HG02798 (cell line): ENCODE results near the gene SEC23IP.

ENCODE experiments used
- ATAC-seq: cut with Tn5 transposase; IDR thresholded peaks from one replicate; pipeline ENCODE4 v1.9.1; 2021; ENCODE audit warnings: mild to moderate bottlenecking; ENCODE audit not compliant: unreplicated experiment, poor library complexity

The SEC23IP gene

DNA sequence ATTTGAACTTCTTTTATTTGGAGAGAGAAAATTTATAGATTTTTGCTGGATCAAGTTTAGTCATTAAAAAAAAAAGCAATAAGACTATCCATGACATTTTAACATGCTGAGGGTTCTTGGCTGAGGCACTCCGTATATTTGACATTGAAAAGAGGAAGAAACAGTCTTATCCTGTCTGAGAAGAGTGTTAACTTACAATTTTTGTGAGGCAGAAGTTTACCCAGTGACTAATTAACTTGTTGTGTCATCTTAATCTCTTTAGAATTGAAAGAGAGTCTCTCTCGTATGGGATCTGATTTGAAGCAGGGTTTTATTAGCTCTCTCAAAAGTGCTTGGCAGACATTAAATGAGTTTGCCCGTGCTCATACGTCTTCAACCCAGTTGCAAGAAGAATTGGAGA, 39.3 kb downstream of the SEC23IP start:
- ATAC-seq, result no peak

DNA sequence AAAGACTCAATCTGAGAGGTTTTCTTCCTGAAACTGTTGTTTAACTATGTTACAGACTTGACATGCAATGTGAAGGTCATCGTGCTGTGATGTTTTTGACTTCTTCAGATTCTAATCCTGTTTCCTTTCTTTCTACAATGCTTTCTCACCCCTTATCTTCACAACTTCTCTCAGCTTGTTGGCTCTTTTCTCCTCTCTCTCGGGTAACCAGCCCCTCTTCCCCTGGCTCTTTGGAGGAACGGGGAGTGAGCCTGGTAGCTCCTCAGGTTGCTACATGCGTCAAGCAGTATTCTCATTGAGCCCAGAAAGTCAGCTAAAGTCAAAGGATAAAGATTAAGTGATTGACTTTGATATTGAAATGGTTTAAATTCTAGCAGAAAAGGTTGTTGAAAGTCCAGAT, 40.1 kb downstream of the SEC23IP start:
- ATAC-seq, result no peak

DNA sequence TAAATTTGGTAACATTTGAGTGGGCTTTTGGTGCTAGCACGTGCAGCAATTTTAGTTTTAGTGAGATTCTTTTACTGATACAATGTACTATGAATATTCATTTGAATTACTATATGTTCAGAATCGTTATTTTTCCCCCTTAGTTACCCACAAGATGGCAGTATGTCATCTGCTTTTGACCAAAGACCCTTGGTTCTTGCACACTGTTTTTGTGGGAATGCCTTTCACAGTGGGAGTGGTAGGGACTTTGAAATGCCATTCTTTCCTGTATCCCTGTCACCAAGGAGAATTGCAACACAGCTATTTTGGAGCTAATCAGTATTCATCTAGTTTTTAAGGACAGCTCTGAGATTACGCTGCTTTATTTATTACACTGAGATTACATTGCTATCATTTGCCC, 40.6 kb downstream of the SEC23IP start:
- ATAC-seq, result no peak

DNA sequence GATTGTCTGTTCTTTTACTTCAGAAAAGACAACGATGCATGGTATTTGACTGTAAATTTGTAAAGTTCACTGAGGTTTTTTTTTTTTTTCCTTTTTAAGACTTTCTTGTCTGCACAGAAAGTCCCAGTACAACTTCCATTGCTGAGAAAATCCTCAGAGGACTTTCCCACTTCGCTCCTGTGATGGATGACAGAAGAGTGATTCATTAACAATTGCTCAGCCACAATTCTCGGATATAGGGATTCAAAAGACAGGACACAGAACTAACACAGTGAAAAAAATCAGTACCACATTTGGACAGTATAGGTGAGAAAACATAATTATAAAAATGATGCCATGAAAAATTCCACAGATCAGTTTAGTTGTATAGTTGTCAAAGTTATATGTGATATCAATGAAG, 48.0 kb downstream of the SEC23IP start:
- no peak for ATAC-seq

DNA sequence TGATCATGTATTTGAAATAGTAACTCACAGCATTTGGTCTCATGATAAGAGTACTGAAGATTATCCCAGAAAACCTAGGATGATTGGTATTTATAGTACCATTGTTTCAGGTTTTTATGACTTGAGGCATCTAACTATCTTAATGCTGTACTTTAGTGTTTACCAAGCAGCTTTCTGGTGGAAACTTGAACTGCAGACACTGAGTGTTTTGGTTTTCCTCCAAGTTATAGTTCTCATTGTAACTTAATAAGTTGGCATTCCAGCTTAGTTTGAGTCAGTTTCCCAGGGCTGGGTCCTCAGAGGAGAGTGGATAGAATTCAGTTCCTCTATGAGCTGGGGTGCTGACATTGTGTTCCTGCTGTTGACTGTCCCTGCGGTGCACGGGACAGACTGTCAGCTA, 50.4 kb downstream of the SEC23IP start:
- no peak for ATAC-seq

DNA sequence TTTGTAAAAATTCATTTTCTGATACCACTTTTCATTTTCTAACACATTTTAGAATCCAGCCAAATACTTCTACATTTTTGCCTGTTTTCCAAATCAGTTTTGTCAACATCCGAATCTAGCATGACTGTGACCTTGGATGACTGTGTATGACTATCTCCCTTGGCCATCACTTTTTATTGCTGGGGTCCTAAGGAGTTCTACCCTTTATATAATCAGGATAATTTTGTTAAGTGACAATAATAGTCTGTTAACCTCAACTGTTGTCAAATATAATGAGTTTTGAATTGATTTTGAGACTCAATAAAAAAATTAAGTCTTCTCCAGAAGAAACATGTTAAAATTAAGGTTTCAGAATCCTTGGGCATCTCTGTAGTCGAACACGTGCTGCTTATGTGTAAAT, 53.3 kb downstream of the SEC23IP start:
- no peak for ATAC-seq

DNA sequence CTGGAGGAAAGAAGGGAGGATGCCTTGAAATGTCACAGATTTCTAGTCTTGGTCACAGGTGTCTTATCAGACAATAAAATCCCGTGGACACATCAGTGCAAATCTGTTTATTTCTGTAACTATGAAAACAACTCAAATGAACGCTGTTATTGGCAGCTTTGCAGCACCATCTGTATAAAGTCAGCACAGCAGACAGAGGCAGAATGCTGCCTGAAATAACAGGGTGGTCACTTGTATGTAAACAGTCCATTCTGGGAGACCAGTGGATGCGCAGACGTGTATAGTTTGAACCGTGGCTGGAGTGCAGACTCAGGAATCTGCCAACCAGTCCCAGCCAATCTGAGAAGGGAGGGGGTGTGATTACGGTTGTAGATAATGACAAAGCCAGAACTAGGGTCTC, 54.8 kb downstream of the SEC23IP start:
- ATAC-seq, result no peak

DNA sequence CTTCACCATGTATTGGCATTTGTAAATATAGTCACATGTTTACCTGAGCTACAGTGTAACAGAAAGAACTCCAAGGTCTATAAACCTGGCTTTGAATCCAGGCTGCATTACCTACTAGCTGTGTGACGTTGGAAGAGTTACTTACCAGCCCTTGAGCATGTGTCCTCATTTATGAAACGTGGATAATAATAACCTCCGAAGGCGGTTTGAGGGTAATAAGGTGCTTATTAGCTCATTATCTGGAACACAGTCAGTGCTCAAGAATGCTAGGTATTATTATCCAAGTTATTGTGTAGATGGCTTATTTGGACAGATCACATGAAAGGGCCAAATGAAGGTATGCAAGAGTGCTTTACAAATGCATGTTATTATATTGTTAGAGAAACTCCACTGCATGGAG, 64.9 kb downstream of the SEC23IP start:
- no peak for ATAC-seq

DNA sequence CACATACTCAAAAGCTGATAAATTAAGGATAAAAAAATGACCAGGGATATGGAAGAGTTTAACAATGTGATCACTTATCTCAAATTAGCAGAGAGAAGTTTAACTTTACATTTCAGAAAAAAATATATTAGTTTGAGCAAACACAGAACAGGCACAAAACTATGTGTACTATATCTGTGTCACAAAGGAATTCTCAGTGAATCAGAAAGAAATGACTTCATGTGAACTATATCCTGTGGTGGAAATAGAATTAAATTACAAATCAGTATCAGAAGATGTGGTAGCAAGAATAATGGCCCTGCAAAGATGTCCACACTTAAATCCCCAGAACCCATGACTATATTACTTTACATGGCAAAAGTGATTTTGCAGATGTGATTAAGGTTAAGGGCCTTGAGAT, 70.3 kb downstream of the SEC23IP start:
- ATAC-seq, result no peak

DNA sequence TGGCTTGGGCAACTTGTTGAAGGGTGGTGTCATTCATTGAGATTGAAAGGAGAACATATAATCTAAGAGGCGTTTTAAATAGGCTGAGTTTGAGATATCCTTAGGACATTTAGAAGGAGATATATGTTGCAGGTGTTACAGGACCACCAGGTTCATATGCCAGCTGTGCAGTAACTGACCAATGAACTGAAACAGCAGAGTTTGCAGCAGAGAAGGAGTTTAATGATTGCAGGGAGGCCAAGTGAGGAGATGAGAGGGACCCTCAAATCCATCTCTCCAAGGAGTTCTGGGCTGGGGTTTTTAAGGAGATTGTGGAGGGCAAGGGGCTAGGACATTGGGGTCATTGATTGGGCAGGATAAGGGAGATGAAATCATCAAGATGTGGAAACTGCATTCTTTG, 74.5 kb downstream of the SEC23IP start:
- no peak for ATAC-seq

DNA sequence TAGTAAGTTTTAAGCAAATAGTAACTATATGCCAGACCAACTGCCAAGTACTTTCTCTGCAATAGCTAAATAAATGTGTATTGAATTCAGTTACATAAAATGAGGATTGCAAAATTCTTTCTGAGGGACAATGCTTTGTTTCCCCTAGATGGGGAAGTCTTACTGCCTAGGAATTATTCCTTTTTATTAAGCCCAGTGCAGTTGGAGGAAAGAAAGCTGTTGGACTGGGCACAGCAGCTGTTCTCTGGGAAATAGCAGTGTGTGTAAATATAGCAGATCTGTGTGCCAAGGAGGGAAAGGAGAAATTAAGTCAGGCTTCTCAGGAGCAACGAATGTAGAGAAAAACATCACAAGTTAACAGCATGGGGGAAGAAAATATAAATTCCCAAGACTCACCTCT, 77.1 kb downstream of the SEC23IP start:
- no peak for ATAC-seq

DNA sequence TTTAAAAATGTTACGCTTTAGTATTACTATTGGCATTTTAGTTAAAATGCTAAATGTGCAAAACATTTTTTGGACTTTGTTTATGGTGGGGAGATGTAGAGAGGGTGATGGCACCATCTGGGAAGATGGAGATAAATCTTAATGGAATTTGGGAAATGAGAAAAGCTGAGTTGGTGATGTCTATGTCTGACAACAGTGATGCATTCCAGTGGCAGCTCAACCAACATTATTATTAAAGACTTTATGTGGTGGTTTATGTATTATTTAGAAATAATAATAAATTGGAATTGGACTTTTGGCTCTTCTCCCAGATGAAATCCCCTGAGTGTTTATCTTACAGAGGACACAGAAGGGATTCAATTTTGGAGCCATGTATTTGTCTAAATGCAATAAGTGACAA, 77.6 kb downstream of the SEC23IP start:
- no peak for ATAC-seq

DNA sequence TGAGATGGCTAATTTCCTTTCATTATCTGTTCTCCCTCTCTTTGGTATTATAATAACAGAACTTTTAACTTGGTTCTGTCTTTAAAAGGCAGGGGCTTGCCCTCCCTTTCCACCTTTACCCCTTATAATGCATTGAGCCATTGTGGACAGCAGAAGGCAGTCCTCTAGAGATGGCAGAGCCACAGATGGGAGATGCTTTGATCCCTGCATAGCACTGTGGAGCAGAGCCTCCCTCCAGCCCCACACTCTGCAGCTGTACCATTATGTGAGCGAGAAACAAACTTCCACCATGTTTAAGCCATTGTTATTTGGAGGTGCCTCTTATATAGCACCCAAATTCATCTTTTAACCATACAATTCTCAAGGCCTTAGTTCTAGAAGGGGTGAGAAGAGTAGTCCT, 78.4 kb downstream of the SEC23IP start:
- ATAC-seq, result no peak

DNA sequence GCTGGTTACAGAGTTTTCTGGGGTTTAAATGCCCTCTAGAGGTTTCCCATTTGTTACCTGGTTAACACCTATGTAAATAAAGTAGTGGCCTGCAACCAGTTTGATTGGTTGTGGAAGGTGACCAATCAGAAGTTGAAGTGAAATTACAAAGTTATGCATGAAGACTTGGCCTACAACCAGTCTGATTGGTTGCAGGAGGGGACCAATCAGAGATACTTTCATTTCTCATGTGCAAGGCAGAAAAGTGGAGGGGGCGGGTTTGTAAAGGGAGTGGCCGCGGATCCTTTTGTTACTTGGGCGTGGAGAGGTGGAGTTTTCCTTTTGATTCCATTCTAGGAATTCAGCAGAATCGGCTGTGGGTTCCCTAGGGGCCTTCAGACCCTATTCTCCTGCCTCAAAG, 80.8 kb downstream of the SEC23IP start:
- no peak for ATAC-seq

DNA sequence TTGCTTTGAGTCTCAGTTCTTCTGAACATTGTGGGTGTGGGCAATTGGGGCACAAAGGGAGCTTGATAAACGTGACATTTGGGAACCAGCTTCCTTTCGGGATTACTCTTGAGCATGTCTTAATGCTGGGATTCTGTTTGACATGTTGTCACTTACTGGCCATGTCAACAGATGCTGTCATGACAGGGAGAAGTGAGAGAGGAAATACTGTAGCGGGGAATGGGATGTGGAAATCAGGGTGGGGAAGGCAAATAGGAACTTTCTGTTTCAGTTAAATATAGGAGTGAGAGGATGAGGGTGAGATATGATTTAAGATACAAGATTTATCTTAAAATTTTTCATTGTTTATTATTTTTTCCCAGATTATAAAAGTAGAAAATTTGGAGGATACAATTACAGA, 83.9 kb downstream of the SEC23IP start:
- ATAC-seq, result no peak

DNA sequence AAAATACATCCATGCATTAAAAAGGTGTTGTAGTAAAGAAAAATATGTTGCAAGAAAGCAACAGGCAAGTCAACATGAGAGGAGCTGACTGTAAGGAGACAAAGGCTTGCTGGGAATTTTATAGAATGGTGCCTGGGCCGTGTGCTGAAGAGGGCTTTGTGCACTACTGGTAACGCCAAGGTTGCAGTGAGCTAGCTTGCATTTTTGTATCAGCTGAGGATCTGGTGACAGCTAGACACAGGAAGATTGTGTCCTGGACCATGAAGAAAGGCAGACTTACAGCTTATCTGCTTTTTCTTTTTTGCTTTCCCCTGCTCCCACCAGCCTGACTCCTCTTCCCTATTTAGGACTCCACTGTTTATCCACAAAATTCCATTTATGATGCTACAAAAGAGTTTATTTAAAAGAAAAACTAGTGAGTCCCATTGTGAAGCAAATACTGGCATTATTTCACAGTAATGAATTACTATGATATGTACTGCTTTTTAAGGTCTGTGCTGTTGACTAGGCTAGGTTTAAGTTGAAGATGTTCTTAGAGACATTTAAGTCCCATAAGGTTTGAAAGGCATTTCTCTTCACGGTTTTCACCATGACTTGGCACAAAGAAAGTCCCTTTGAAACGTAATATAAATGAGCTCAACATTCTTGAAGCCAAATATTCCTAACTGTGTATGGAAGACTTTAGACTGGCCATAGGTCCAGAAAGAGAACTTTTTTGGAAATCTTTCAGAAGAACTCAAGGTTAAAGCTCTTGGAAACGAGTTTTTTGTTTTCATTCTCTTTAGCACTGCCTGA, 88.6 kb downstream of the SEC23IP start:
- no peak for ATAC-seq

DNA sequence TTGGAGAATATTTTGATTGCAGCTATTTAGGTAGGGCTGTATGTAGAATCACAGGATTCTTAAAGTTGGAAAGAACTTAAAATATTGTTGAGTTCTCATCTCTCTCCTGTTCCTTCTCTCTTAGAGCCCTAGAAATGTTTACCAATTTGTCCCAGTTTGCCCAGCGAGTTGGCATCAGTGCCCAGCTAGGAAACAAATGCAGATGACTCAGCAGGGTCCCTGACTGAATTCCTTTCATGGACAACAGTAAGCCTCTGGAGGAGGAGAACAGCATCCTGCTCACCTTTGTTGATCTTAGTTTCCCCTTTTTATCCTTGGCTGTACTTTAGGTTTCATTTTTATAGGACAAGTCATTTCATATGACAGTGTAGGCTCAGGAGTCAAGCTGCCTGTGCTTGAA, 89.3 kb downstream of the SEC23IP start:
- ATAC-seq, result no peak

DNA sequence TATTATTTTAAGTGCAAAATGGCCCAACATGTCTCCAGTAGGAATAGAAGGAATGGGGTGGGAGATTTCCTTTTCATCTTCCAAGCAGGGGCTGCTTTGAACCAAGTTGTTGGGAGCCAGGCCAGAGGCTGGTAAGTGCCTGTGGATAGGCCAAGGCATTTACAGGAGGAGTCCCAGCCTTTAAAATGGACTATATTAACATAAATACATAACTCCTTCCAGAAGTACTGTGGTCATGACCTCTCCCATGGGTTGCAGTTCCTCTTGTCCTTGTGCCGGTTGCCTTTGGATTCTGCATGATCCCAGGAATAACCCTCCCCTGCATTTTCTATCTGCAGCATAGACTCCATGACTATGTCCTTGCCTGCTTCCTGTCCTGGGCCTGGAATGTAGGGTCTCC, 95.8 kb downstream of the SEC23IP start:
- ATAC-seq, result no peak

DNA sequence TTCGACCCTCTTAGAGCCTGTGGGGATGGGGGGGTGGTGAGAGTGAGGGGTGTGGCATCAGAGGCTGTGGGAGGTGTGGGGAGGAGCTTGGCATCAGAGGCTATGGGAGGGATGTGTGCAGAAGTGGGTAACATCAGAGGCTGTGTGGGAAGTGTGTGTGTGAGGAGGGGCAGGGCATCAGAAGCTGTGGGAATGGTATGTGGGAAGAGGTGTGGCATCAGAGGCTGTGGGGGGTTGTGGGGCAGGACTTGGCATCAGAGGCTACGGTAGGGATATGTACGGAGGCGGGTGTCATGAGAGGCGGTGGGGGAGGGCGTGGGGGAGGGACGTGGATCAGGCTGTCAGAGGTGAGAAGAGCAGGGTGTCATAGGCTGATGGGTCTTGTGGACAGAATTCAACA, 97.4 kb downstream of the SEC23IP start:
- ATAC-seq, result no peak

DNA sequence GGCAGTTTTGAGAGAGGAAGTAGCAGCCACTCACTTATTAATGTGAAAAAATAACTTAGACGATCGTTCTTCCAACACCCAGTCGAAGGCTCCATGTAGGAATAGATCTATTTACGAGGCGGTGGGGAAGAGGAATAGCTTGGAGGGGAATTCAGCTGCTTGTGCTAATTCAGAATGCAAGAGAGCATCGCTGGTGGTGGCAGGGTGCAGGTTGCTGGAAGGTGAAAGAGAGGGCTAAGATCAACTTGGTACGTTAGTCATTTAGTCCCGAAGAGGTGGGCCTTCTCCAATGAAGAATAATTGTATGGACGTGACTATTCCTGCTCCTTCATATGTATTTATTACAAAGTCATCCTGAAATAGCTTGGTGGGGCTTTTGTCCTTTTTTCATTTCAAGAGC, 98.5 kb downstream of the SEC23IP start:
- no peak for ATAC-seq

DNA sequence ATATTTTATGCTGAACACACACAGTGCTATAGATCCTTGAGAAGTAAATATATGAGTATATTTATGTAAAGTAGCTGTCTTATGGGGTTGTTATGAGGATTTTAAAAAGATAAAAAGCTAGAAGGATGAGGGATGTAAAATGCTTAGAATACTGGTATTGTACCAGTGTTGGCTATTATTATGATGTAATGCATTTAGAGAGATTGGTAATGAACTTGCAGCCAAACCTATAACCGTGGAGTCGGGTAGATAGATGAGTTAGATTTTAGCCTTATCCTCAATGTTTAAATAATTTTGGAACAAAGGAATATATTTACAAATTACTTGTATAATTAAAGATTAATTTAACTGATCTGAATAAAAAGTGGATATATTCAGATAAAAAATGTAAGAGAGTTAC, 99.3 kb downstream of the SEC23IP start:
- no peak for ATAC-seq
